ENCODE measurements around the gene WASF1. TPM values are rescaled to one million over a fixed set of nuclear protein-coding genes. Genes with fewer than 3 reads are reported as not detected.
"Not testable (repeated sequence)": the region's sequence is repeated elsewhere in the genome, so short reads cannot be mapped to it uniquely, and the experiment has no call there.

WASF1 gene
- total and polyA plus RNA-seq, 4 donors, result 1.9 to 4.6 (median 3.3) TPM

GRCh38 chr6:110075406-110075805 lies 104.1 kb downstream of the WASF1 start:
- ATAC-seq (ENCODE audit: insufficient read depth, low FRiP score) (no peak), DNase-seq (no peak)
- WGBS, 2 donors, result 89 to 91% methylated on average over 1 of the region's 1 CpG
- Histone ChIP-seq H3K4me3 (no peak overlapping the region), H3K36me3 (ENCODE audit: control insufficient read depth in 4 of 4, insufficient read depth in 4 of 4, low read length in 4 of 4) (no peaks in the 10 kb centered on the region), H3K4me1 (ENCODE audit: control insufficient read depth in 5 of 5, insufficient read depth in 5 of 5, low read length in 5 of 5) (peaks cover 0 to 3% (median 0%) of the 10 kb centered on the region in 5 donors), H3K9ac (ENCODE audit: insufficient read depth in 1 of 2, low read length in 2 of 2) (no peak overlapping the region), H3K9me3 (ENCODE audit: control insufficient read depth in 4 of 4, insufficient read depth in 3 of 4, low read length in 3 of 4) (no peaks in the 10 kb centered on the region), H3K27me3 (ENCODE audit: control insufficient read depth in 3 of 3, insufficient read depth in 3 of 3, low read length in 2 of 3) (peaks cover 0 to 2% (median 0%) of the 10 kb centered on the region in 3 donors), H3K27ac (ENCODE audit: low read depth in 1 of 2, low read length in 1 of 2) (no peak overlapping the region)
- TF ChIP-seq, protein P1, sequence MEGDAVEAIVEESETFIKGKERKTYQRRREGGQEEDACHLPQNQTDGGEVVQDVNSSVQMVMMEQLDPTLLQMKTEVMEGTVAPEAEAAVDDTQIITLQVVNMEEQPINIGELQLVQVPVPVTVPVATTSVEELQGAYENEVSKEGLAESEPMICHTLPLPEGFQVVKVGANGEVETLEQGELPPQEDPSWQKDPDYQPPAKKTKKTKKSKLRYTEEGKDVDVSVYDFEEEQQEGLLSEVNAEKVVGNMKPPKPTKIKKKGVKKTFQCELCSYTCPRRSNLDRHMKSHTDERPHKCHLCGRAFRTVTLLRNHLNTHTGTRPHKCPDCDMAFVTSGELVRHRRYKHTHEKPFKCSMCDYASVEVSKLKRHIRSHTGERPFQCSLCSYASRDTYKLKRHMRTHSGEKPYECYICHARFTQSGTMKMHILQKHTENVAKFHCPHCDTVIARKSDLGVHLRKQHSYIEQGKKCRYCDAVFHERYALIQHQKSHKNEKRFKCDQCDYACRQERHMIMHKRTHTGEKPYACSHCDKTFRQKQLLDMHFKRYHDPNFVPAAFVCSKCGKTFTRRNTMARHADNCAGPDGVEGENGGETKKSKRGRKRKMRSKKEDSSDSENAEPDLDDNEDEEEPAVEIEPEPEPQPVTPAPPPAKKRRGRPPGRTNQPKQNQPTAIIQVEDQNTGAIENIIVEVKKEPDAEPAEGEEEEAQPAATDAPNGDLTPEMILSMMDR (IDR thresholded peaks at IDR 0.05; ENCODE audit: control extremely low read depth, extremely low read depth), result no peak

DNA sequence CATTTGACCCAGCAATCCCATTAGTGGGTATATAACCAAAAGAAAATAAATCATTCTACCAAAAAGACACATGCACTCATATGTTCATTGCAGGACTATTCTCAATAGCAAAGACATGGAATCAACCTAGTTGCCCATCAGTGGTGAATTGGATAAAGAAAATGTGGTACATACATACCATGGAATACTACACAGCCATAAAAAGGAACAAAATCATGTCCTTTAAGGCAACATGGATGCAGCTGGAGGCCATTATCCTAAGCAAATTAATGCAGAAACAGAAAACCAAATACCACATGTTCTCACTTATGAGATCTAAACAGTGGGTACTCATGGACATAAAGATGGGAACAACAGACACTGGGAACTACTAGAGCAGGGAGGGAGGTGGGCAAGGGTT lies 106.0 kb downstream of the WASF1 start:
- H3K4me1 ChIP-seq (ENCODE audit: control insufficient read depth in 5 of 5, insufficient read depth in 5 of 5, low read length in 5 of 5); ATAC-seq (ENCODE audit: insufficient read depth, low FRiP score); H3K4me3 ChIP-seq; DNase-seq; H3K36me3 ChIP-seq (ENCODE audit: control insufficient read depth in 4 of 4, insufficient read depth in 4 of 4, low read length in 4 of 4); H3K9me3 ChIP-seq (ENCODE audit: control insufficient read depth in 4 of 4, insufficient read depth in 3 of 4, low read length in 3 of 4); H3K27me3 ChIP-seq (ENCODE audit: control insufficient read depth in 3 of 3, insufficient read depth in 3 of 3, low read length in 2 of 3); H3K9ac ChIP-seq (ENCODE audit: insufficient read depth in 1 of 2, low read length in 2 of 2); H3K27ac ChIP-seq (ENCODE audit: low read depth in 1 of 2, low read length in 1 of 2): not testable (repeated sequence)

DNA sequence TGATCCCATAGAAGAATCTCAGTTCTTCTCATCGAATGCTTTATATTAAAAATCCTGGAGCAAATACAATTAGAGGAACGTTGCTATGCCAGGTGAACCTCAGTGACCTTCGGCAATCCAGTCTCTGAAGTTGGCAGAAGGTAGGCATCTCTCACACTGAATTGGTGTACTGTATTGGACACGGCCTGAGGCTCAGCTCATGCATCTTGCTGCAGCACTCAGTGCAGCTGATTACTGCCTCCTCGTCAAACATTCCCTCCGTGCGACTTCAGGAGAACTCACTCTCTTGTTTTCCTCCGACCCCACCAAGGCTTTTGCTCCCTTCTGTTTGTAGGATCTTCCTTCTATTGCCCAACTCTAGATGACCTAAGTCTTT lies 110.9 kb downstream of the WASF1 start:
- peaks cover 0 to 2% (median 0%) of the 10 kb centered on the region in 5 donors for H3K4me1 ChIP-seq (ENCODE audit: control insufficient read depth in 5 of 5, insufficient read depth in 5 of 5, low read length in 5 of 5)
- no peak overlapping the region for H3K4me3 ChIP-seq
- WGBS, 2 donors, result 82 to 86% methylated on average over 8 of the region's 8 CpGs
- no peak overlapping the region for H3K9ac ChIP-seq (ENCODE audit: insufficient read depth in 1 of 2, low read length in 2 of 2)
- no peaks in the 10 kb centered on the region for H3K36me3 ChIP-seq (ENCODE audit: control insufficient read depth in 4 of 4, insufficient read depth in 4 of 4, low read length in 4 of 4)
- DNase-seq, result no peak
- no peaks in the 10 kb centered on the region for H3K27me3 ChIP-seq (ENCODE audit: control insufficient read depth in 3 of 3, insufficient read depth in 3 of 3, low read length in 2 of 3)
- no peak for ATAC-seq (ENCODE audit: insufficient read depth, low FRiP score)
- no peak overlapping the region for H3K27ac ChIP-seq (ENCODE audit: low read depth in 1 of 2, low read length in 1 of 2)
- H3K9me3 ChIP-seq (ENCODE audit: control insufficient read depth in 4 of 4, insufficient read depth in 3 of 4, low read length in 3 of 4), result no peaks in the 10 kb centered on the region
- TF ChIP-seq, protein P1 (IDR thresholded peaks at IDR 0.05; ENCODE audit: control extremely low read depth, extremely low read depth), result no peak

GRCh38 chr6:110067837-110068591 lies 111.5 kb downstream of the WASF1 start:
- Histone ChIP-seq H3K36me3 (ENCODE audit: control insufficient read depth in 4 of 4, insufficient read depth in 4 of 4, low read length in 4 of 4) (no peaks in the 10 kb centered on the region), H3K9ac (ENCODE audit: insufficient read depth in 1 of 2, low read length in 2 of 2) (no peak overlapping the region), H3K27me3 (ENCODE audit: control insufficient read depth in 3 of 3, insufficient read depth in 3 of 3, low read length in 2 of 3) (no peaks in the 10 kb centered on the region), H3K4me3 (no peak overlapping the region), H3K9me3 (ENCODE audit: control insufficient read depth in 4 of 4, insufficient read depth in 3 of 4, low read length in 3 of 4) (no peaks in the 10 kb centered on the region), H3K4me1 (ENCODE audit: control insufficient read depth in 5 of 5, insufficient read depth in 5 of 5, low read length in 5 of 5) (peaks cover 0 to 2% (median 0%) of the 10 kb centered on the region in 5 donors), H3K27ac (ENCODE audit: low read depth in 1 of 2, low read length in 1 of 2) (no peak overlapping the region)
- ATAC-seq (ENCODE audit: insufficient read depth, low FRiP score) (no peak), DNase-seq (peak in 1 of 3 donors; percentile 7)
- TF ChIP-seq, protein P1 (IDR thresholded peaks at IDR 0.05; ENCODE audit: control extremely low read depth, extremely low read depth), result no peak
- 65 to 81% methylated on average over 6 of the region's 6 CpGs for WGBS, 2 donors
